DOHH2 (cell line): ENCODE results near the gene ZNF410.

Source experiments
- H3F3A ChIP-seq: fragments of 200-600 bp; sonication (generic), shearing (Covaris generic); 2 replicates; pipeline ENCODE4 v1.6.0; 2016; ENCODE audit warnings: antibody characterized with exemption, mild to moderate bottlenecking; ENCODE audit not compliant: control insufficient read depth, insufficient read depth
- H3K27ac ChIP-seq: fragments of 200-600 bp; sonication (generic); 2 replicates; pipeline ENCODE4 v1.5.1; 2014; ENCODE audit warnings: low read depth, mild to moderate bottlenecking, low read length, moderate library complexity
- H3K27me3 ChIP-seq: fragments of 200-600 bp; sonication (generic); 2 replicates; pipeline ENCODE4 v1.6.1; 2014; ENCODE audit warnings: mild to moderate bottlenecking, low read length, mixed read lengths; ENCODE audit not compliant: control insufficient read depth
- H3K36me3 ChIP-seq: fragments of 200-600 bp; sonication (generic); 2 replicates; pipeline ENCODE4 v1.6.1; 2014; ENCODE audit warnings: mild to moderate bottlenecking, low read length, moderate library complexity, mixed read lengths; ENCODE audit not compliant: control insufficient read depth
- H3K4me1 ChIP-seq: fragments of 200-600 bp; sonication (generic); 2 replicates; pipeline ENCODE4 v1.6.1; 2014; ENCODE audit warnings: mild to moderate bottlenecking, low read length, mixed read lengths; ENCODE audit not compliant: control insufficient read depth
- H3K4me2 ChIP-seq: fragments of 200-600 bp; sonication (generic); 2 replicates; pipeline ENCODE4 v1.6.0; 2014; ENCODE audit warnings: mild to moderate bottlenecking, low read length, moderate library complexity
- H3K4me3 ChIP-seq: fragments of 200-600 bp; sonication (generic); 2 replicates; pipeline ENCODE4 v1.5.1; 2014; ENCODE audit warnings: mild to moderate bottlenecking, low read length, mixed read lengths
- H3K79me2 ChIP-seq: fragments of 200-600 bp; sonication (generic); 2 replicates; pipeline ENCODE4 v1.6.1; 2014; ENCODE audit warnings: mild to moderate bottlenecking, low read length, mixed read lengths; ENCODE audit not compliant: control insufficient read depth
- H3K9me2 ChIP-seq: fragments of 200-600 bp; sonication (generic); replicated peaks from 2 replicates; pipeline ENCODE4 v1.6.1; 2014; ENCODE audit warnings: mild to moderate bottlenecking, low read length, mixed read lengths; ENCODE audit not compliant: control insufficient read depth
- H3K9me3 ChIP-seq: fragments of 200-600 bp; sonication (generic); 2 replicates; pipeline ENCODE4 v1.6.1; 2014; ENCODE audit warnings: antibody characterized with exemption, low read length, mixed read lengths; ENCODE audit not compliant: control insufficient read depth, insufficient read depth
- H4K20me1 ChIP-seq: fragments of 200-600 bp; sonication (generic); 2 replicates; pipeline ENCODE4 v1.6.0; 2014; ENCODE audit warnings: low read depth, mild to moderate bottlenecking, antibody characterized with exemption, low read length, moderate library complexity; ENCODE audit not compliant: control insufficient read depth, insufficient read depth
- EZH2phosphoT487 ChIP-seq: fragments of 200-600 bp; sonication (generic); IDR thresholded peaks from 2 replicates; pipeline ENCODE4 v1.6.1; 2017; ENCODE audit warnings: borderline replicate concordance, mild to moderate bottlenecking, antibody characterized with exemption, low read length, moderate library complexity, mixed read lengths
- TF ChIP-seq, protein P1 (sequence below): fragments of 200-600 bp; sonication (generic); IDR thresholded peaks from one replicate; pipeline ENCODE4 v1.5.1; 2014; ENCODE audit warnings: antibody characterized with exemption, mild to moderate bottlenecking, low read depth, low read length; ENCODE audit not compliant: poor library complexity, severe bottlenecking

ZNF410 gene

DNA sequence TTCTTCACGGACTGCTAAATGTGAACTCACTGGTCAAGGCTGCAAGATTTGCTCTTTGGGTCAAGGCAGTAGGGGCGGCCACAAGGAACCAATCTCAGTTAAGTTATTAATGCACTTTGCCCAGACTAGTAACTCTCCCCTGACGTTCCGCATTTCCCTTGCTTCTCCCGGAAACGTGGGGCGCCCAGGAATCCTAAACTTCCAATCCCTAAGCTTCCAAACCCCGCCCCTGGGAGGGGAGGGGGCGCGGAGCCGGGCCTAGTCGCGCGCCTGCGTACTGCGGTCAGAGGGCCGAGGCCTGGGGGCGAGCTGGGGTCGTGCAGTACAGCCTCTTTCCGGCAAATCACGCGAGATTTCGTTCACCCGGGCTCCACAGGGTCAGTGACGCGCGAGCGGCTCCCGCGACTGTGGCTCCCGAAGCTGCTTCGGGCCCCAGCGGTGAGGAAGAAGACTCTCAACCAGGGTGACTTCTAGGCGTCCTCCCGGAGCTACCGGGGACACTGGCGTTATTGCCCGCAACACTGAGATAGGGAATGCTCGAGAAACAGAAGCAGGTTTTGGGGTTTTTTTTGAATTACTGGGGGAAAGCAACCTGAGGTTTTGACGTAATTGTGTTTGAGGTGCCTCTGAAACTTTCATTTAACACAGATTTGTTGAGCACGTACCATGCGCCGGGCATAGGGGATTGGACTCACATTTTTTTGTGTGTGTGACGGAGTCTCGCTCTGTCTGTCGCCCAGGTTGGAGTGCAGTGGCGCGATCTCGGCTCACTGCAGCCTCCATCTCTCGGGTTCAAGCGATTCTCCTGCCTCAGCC lies 34.9 kb upstream of the ZNF410 start, which contains the start of gene PTGR2:
TSS of gene PTGR2 (plus strand) at position 265 of the 816 bp plus-strand sequence. CDS start 7,032 bp downstream, outside the sequence.
- Histone ChIP-seq H4K20me1 (no peaks in the 10 kb centered on the region), H3K4me1 (peaks cover 20% of the 10 kb centered on the region)

DNA sequence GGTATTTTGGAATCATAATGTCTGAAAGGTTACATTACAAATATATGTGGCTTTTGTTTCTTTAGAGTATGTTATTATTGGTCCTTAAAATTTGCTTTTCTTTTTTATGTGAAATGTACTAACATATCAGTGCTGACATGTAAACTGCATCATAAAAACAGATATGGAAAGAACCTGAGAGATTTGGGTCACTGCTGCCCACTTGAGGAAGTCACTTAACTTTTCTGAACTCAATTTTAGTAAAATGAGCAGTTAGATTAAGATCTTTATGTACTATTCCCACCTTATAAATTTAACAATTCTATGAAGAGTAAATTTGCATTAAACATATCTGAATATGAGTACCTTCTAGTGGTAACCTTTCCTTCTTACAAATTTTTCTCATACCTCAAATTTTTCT lies 27.5 kb upstream of the ZNF410 start:
- Histone ChIP-seq H3K4me2 (peak overlapping the region; percentile 9; the same call in 1 of the 2 replicates), H4K20me1 (no peaks in the 10 kb centered on the region)
- TF ChIP-seq, protein P1, sequence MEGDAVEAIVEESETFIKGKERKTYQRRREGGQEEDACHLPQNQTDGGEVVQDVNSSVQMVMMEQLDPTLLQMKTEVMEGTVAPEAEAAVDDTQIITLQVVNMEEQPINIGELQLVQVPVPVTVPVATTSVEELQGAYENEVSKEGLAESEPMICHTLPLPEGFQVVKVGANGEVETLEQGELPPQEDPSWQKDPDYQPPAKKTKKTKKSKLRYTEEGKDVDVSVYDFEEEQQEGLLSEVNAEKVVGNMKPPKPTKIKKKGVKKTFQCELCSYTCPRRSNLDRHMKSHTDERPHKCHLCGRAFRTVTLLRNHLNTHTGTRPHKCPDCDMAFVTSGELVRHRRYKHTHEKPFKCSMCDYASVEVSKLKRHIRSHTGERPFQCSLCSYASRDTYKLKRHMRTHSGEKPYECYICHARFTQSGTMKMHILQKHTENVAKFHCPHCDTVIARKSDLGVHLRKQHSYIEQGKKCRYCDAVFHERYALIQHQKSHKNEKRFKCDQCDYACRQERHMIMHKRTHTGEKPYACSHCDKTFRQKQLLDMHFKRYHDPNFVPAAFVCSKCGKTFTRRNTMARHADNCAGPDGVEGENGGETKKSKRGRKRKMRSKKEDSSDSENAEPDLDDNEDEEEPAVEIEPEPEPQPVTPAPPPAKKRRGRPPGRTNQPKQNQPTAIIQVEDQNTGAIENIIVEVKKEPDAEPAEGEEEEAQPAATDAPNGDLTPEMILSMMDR: no peak
- no peak for TF ChIP-seq EZH2phosphoT487

More for the DNA sequence above, 34.9 kb upstream of the ZNF410 start, which contains the start of gene PTGR2:
- peak within 1 kb of the TSS; percentile 91 for H3K4me3 ChIP-seq
- peak within 1 kb of the TSS; percentile 82 for H3K27ac ChIP-seq
- peak within 1 kb of the TSS; percentile 85 for H3K4me2 ChIP-seq
- TF ChIP-seq EZH2phosphoT487: no peak
- TF ChIP-seq, protein P1: no peak
- H3K27me3 ChIP-seq: no peaks in the 10 kb centered on the region; the same call in 1 of the 2 replicates
- no peaks in the 10 kb centered on the region for H3K36me3 ChIP-seq
- peaks cover 9% of the 10 kb centered on the region for H3K79me2 ChIP-seq
- peaks cover 19% of the 10 kb centered on the region for H3F3A ChIP-seq
- no peaks in the 10 kb centered on the region for H3K9me2 ChIP-seq
- no peaks in the 10 kb centered on the region for H3K9me3 ChIP-seq

DNA sequence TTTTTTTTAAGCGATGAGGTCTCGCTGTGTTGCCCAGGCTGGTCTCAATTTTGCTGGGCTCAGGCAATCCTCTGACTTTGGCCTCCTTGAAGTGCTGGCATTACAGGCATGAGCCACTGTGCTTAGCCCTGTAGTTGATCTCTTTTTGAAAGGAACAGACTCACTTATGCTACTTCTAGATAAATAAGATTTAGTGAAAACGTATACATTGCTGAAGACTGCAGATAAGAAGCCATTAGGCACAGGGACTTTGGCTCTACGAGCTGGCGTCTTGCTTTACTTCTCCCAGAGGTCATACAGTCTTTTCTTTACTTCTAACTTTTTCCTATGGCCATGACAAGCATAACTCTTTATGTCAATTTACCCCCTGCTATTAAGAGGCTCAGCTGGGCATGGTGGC lies 25.6 kb upstream of the ZNF410 start:
- Histone ChIP-seq H3F3A (peaks cover 13% of the 10 kb centered on the region), H4K20me1 (no peaks in the 10 kb centered on the region), H3K9me3 (no peaks in the 10 kb centered on the region), H3K4me2 (no peak overlapping the region), H3K4me3 (no peak overlapping the region), H3K36me3 (no peaks in the 10 kb centered on the region), H3K27ac (no peak overlapping the region), H3K9me2 (no peaks in the 10 kb centered on the region), H3K4me1 (peaks cover 5% of the 10 kb centered on the region), H3K27me3 (no peaks in the 10 kb centered on the region), H3K79me2 (no peaks in the 10 kb centered on the region)
- TF ChIP-seq, protein P1: no peak
- TF ChIP-seq EZH2phosphoT487: no peak

More for the DNA sequence above, 27.5 kb upstream of the ZNF410 start:
- Histone ChIP-seq H3K9me2 (no peaks in the 10 kb centered on the region), H3K4me3 (no peak overlapping the region), H3K36me3 (no peaks in the 10 kb centered on the region), H3K27me3 (no peaks in the 10 kb centered on the region), H3K79me2 (no peaks in the 10 kb centered on the region), H3K27ac (no peak overlapping the region), H3F3A (peaks cover 13% of the 10 kb centered on the region), H3K4me1 (peaks cover 5% of the 10 kb centered on the region), H3K9me3 (no peaks in the 10 kb centered on the region)
